A673 (cell line): ENCODE data around the gene FOXN4. TPM values are rescaled to one million over a fixed set of nuclear protein-coding genes. Genes with fewer than 3 reads are reported as not detected.

Experiments
- BruUV-seq: library from RNA; stranded (reverse); fragments of 400-500 nt; replicated peaks from 2 replicates; lab custom pipeline; 2021; lab: Mats Ljungman, UMichigan
- CTCF ChIA-PET: fragments of 300-600 bp; sonication (Branson Sonifier 250); formaldehyde crosslinking; loops from one replicate; lab custom pipeline; 2022; ENCODE audit warnings: antibody characterized with exemption; lab: Charles Lee
- POLR2A ChIA-PET: fragments of 300-600 bp; sonication (Branson Sonifier 250); formaldehyde crosslinking; loops from one replicate; lab custom pipeline; 2022; ENCODE audit warnings: antibody characterized with exemption; ENCODE audit not compliant: low non-redundant PET; lab: Charles Lee
- DNase-seq: peaks from one replicate; pipeline ENCODE4 v3.0.0-alpha.2; 2015; ENCODE audit warnings: low spot score
- H3K27ac ChIP-seq: fragments of 200-600 bp; sonication (generic); 2 replicates; pipeline ENCODE4 v1.5.1; 2016; ENCODE audit warnings: mixed run types, low read depth, mild to moderate bottlenecking, mixed read lengths, antibody characterized with exemption, low read length; ENCODE audit not compliant: poor library complexity, severe bottlenecking
- H3K27me3 ChIP-seq: fragments of 200-600 bp; sonication (generic); replicated peaks from 2 replicates; pipeline ENCODE4 v1.6.1; 2017; ENCODE audit warnings: mixed run types, low read depth, mild to moderate bottlenecking, mixed read lengths, antibody characterized with exemption, low read length; ENCODE audit not compliant: insufficient read depth, poor library complexity
- H3K36me3 ChIP-seq: fragments of 200-600 bp; sonication (generic); 2 replicates; pipeline ENCODE4 v1.6.1; 2016; ENCODE audit warnings: mixed run types, mild to moderate bottlenecking, mixed read lengths, antibody characterized with exemption, low read length; ENCODE audit not compliant: insufficient read depth, poor library complexity, severe bottlenecking
- H3K4me1 ChIP-seq: fragments of 200-600 bp; sonication (generic); 2 replicates; pipeline ENCODE4 v1.6.1; 2017; ENCODE audit warnings: mixed run types, mild to moderate bottlenecking, mixed read lengths, antibody characterized with exemption, low read length; ENCODE audit not compliant: insufficient read depth, poor library complexity, severe bottlenecking
- H3K4me3 ChIP-seq: fragments of 200-600 bp; sonication (generic); 2 replicates; pipeline ENCODE4 v1.5.1; 2016; ENCODE audit warnings: low read depth, mixed run types, mild to moderate bottlenecking, mixed read lengths, low read length; ENCODE audit not compliant: poor library complexity, severe bottlenecking
- H3K9me3 ChIP-seq: fragments of 200-600 bp; sonication (generic); 2 replicates; pipeline ENCODE4 v1.6.1; 2016; ENCODE audit warnings: mixed run types, low read depth, mild to moderate bottlenecking, mixed read lengths, antibody characterized with exemption, low read length; ENCODE audit not compliant: poor library complexity, severe bottlenecking
- CTCF ChIP-seq: fragments of 300-800, 200-600 bp; sonication (generic); conservative IDR thresholded peaks from 2 replicates; pipeline ENCODE4 v1.5.1; 2017; ENCODE audit warnings: low read depth, mild to moderate bottlenecking, antibody characterized with exemption, low read length, moderate library complexity, mixed read lengths
- EZH2 ChIP-seq: fragments of 200-600 bp; sonication (generic); IDR thresholded peaks from 2 replicates; pipeline ENCODE4 v1.6.1; 2017; ENCODE audit warnings: borderline replicate concordance, low read depth, mild to moderate bottlenecking, mixed read lengths, antibody characterized with exemption, low read length; ENCODE audit not compliant: poor library complexity, severe bottlenecking
- intact Hi-C: fragments of 100-400 bp; cut with micrococcal nuclease; formaldehyde crosslinking; loops from one replicate; pipeline ENCODE4 v1.10.0; 2022; ENCODE audit not compliant: unreplicated experiment
- total RNA-seq: library from RNA; stranded (reverse); gene quantifications from 2 replicates; pipeline ENCODE4 v1.2.3, GENCODE V29; 2021

The FOXN4 gene
- total RNA-seq, 1 experiment from 2014 or later: not detected

GRCh38 chr12:109343677-109344076, 34.6 kb upstream of the FOXN4 start:
- TF ChIP-seq EZH2: no peak
- TF ChIP-seq CTCF: no peak
- Histone ChIP-seq H3K27ac (no peak overlapping the region), H3K4me3 (no peak overlapping the region), H3K27me3 (no peaks in the 10 kb centered on the region), H3K4me1 (no peaks in the 10 kb centered on the region), H3K36me3 (no peaks in the 10 kb centered on the region), H3K9me3 (no peaks in the 10 kb centered on the region)
- DNase-seq: no peak
- CTCF ChIA-PET: no interaction called here
- intact Hi-C loops: no loop called here
- no TSS peak for BruUV-seq
- POLR2A ChIA-PET: no interaction called here

- BruUV-seq: no TSS peak
- CTCF ChIA-PET: no interaction called here
Measured at GRCh38 chr12:109336593-109336992, 27.5 kb upstream of the FOXN4 start.

GRCh38 chr12:109334887-109335286, 25.8 kb upstream of the FOXN4 start:
- CTCF ChIA-PET: interaction anchor here (0.6 kb wide), 1 partner anchor 59 kb away, joined by 3 read pairs; no protein-coding TSS in a partner anchor
- DNase-seq: no peak
- no peaks in the 10 kb centered on the region for H3K4me1 ChIP-seq
- no TSS peak for BruUV-seq
- H3K36me3 ChIP-seq: no peaks in the 10 kb centered on the region
- H3K27ac ChIP-seq: no peak overlapping the region
- no peaks in the 10 kb centered on the region for H3K9me3 ChIP-seq
- intact Hi-C loops: no loop called here
- no peak overlapping the region for H3K4me3 ChIP-seq
- POLR2A ChIA-PET: no interaction called here
- no peaks in the 10 kb centered on the region for H3K27me3 ChIP-seq
- no peak for TF ChIP-seq EZH2
- TF ChIP-seq CTCF: no peak

More at GRCh38 chr12:109336593-109336992, 27.5 kb upstream of the FOXN4 start:
- Histone ChIP-seq H3K4me1 (no peaks in the 10 kb centered on the region), H3K9me3 (no peaks in the 10 kb centered on the region), H3K27ac (no peak overlapping the region), H3K36me3 (no peaks in the 10 kb centered on the region), H3K27me3 (no peaks in the 10 kb centered on the region), H3K4me3 (no peak overlapping the region)
- intact Hi-C loops: no loop called here
- DNase-seq: no peak
- TF ChIP-seq CTCF (no peak), EZH2 (no peak)
- POLR2A ChIA-PET: no interaction called here
